H1 (cell line): ENCODE results near the gene CENPF. TPM values are rescaled to one million over a fixed set of nuclear protein-coding genes. Genes with fewer than 3 reads are reported as not detected.

Experiments
- CTCF ChIA-PET: fragments of 300-600 bp; sonication (Branson Sonifier 250); formaldehyde crosslinking; loops from one replicate; lab custom pipeline; 2021; ENCODE audit not compliant: partially characterized antibody; lab: Charles Lee
- POLR2A ChIA-PET: fragments of 300-600 bp; sonication (Branson Sonifier 250); formaldehyde crosslinking; loops from one replicate; lab custom pipeline; 2021; ENCODE audit warnings: inconsistent platforms; ENCODE audit not compliant: partially characterized antibody; lab: Charles Lee
- DNase-seq, 2 experiments: peaks; one replicate each; pipeline versions ENCODE4 v3.0.0 to v3.0.0-alpha.2; 2010 to 2022; ENCODE audit warnings: low spot score in 2 of 2, low read depth in 1 of 2, mixed read lengths in 1 of 2
- FAIRE-seq: peaks from 2 replicates; lab custom pipeline; 2011; peaks lifted over from hg19 to GRCh38; lab: Jason Lieb, UNC
- H2AFZ ChIP-seq: 2 replicates; pipeline ENCODE4 v1.8.1; 2012; ENCODE audit warnings: low read length, inconsistent platforms
- H2AK5ac ChIP-seq: 2 replicates; pipeline ENCODE4 v1.6.1; 2013; ENCODE audit warnings: low read depth, low read length
- H2BK120ac ChIP-seq: replicated peaks from 2 replicates; pipeline ENCODE3; 2013; ENCODE audit warnings: low read depth, low read length, inconsistent platforms
- H2BK12ac ChIP-seq: 2 replicates; pipeline ENCODE4 v1.6.1; 2013; ENCODE audit warnings: low read depth, low read length
- H2BK15ac ChIP-seq: 2 replicates; pipeline ENCODE4 v1.6.1; 2013; ENCODE audit warnings: low read length
- H2BK20ac ChIP-seq: 2 replicates; pipeline ENCODE4 v1.6.1; 2013; ENCODE audit warnings: low read length
- H2BK5ac ChIP-seq: 2 replicates; pipeline ENCODE4 v1.6.1; 2013; ENCODE audit warnings: low read depth, low read length
- H3K14ac ChIP-seq: 2 replicates; pipeline ENCODE4 v1.6.1; 2013; ENCODE audit warnings: inconsistent platforms; ENCODE audit not compliant: insufficient read length
- H3K18ac ChIP-seq: 2 replicates; pipeline ENCODE4 v1.6.1; 2013; ENCODE audit warnings: low read length; ENCODE audit errors: extremely low read depth
- H3K23ac ChIP-seq: 2 replicates; pipeline ENCODE4 v1.6.1; 2013; ENCODE audit warnings: inconsistent platforms; ENCODE audit not compliant: insufficient read length
- H3K23me2 ChIP-seq: 2 replicates; pipeline ENCODE4 v1.6.1; 2013; ENCODE audit warnings: low read depth, low read length
- H3K27ac ChIP-seq: 2 replicates; pipeline ENCODE4 v1.6.1; 2011; ENCODE audit warnings: low read depth, low read length, inconsistent platforms
- H3K27me3 ChIP-seq, 4 experiments: replicated peaks in 1 of 4; 1 replicate in 1 of 4; 2 replicates in 3 of 4; pipeline versions ENCODE4 v1.6.1 to v1.8.1; 2011 to 2013; ENCODE audit warnings: low read length in 3 of 4, mild to moderate bottlenecking in 3 of 4, inconsistent platforms in 2 of 4, mixed read lengths in 2 of 4, moderate library complexity in 1 of 4; ENCODE audit not compliant: control insufficient read depth in 3 of 4, insufficient read depth in 3 of 4; ENCODE audit errors: extremely low read depth in 1 of 4
- H3K36me3 ChIP-seq, 4 experiments: 2 replicates each; pipeline versions ENCODE4 v1.6.1 to v1.8.1; 2011 to 2013; ENCODE audit warnings: mild to moderate bottlenecking in 4 of 4, low read length in 3 of 4, moderate library complexity in 2 of 4, control low read depth in 1 of 4, inconsistent platforms in 1 of 4; ENCODE audit not compliant: insufficient read depth in 4 of 4, control insufficient read depth in 2 of 4
- H3K4ac ChIP-seq: replicated peaks from 2 replicates; pipeline ENCODE3; 2013; ENCODE audit warnings: low read length, low read depth, mixed read lengths, inconsistent platforms; ENCODE audit not compliant: insufficient read length
- H3K4me1 ChIP-seq, 4 experiments: replicated peaks in 1 of 4; 1 replicate in 1 of 4; 2 replicates in 3 of 4; pipeline versions ENCODE4 v1.6.1 to v1.8.1; 2011 to 2013; ENCODE audit warnings: low read length in 3 of 4, inconsistent platforms in 2 of 4, mixed read lengths in 1 of 4; ENCODE audit not compliant: insufficient read depth in 4 of 4, control insufficient read depth in 3 of 4
- H3K4me2 ChIP-seq, 2 experiments: 2 replicates each; pipeline versions ENCODE4 v1.6.1 to v1.8.1; 2011 to 2013; ENCODE audit warnings: low read depth in 2 of 2, low read length in 2 of 2, control low read depth in 1 of 2, inconsistent platforms in 1 of 2, mild to moderate bottlenecking in 1 of 2; ENCODE audit not compliant: insufficient read depth in 1 of 2
- H3K4me3 ChIP-seq, 4 experiments: fragments of 200-600, 300-600 bp in 1 of 4; sonication (generic), shearing (Covaris generic), sonication (Bioruptor Twin) in 1 of 4; 2 replicates each; pipeline versions ENCODE4 v1.5.1 to v1.8.1; 2011 to 2016; ENCODE audit warnings: low read length in 4 of 4, low read depth in 3 of 4, control low read depth in 2 of 4, inconsistent platforms in 2 of 4, mild to moderate bottlenecking in 2 of 4, mixed read lengths in 1 of 4, moderate library complexity in 1 of 4; ENCODE audit not compliant: insufficient read depth in 2 of 4; ENCODE audit errors: extremely low read depth in 1 of 4
- H3K56ac ChIP-seq: replicated peaks from 2 replicates; pipeline ENCODE3; 2013; ENCODE audit warnings: low read depth, mild to moderate bottlenecking, mixed read lengths, low read length, inconsistent platforms; ENCODE audit not compliant: insufficient read length
- H3K79me1 ChIP-seq: 2 replicates; pipeline ENCODE4 v1.6.1; 2013; ENCODE audit warnings: low read depth, low read length, control low read depth
- H3K79me2 ChIP-seq, 2 experiments: 2 replicates each; pipeline versions ENCODE4 v1.6.1 to v1.8.1; 2012 to 2013; ENCODE audit warnings: low read length in 2 of 2, mild to moderate bottlenecking in 2 of 2, inconsistent platforms in 1 of 2; ENCODE audit not compliant: insufficient read depth in 2 of 2, control insufficient read depth in 1 of 2
- H3K9ac ChIP-seq, 4 experiments: replicated peaks in 1 of 4; 1 replicate in 1 of 4; 2 replicates in 3 of 4; pipeline versions ENCODE4 v1.6.1 to v1.8.1; 2011 to 2013; ENCODE audit warnings: low read depth in 3 of 4, low read length in 3 of 4, control low read depth in 2 of 4, mild to moderate bottlenecking in 2 of 4, moderate library complexity in 2 of 4, inconsistent platforms in 1 of 4; ENCODE audit errors: extremely low read depth in 1 of 4
- H3K9me3 ChIP-seq, 2 experiments: 2 replicates each; pipeline versions ENCODE4 v1.6.1 to v1.8.1; 2012 to 2013; ENCODE audit warnings: mild to moderate bottlenecking in 2 of 2, moderate library complexity in 2 of 2, control low read depth in 1 of 2, inconsistent platforms in 1 of 2, low read depth in 1 of 2, low read length in 1 of 2, mixed read lengths in 1 of 2; ENCODE audit not compliant: insufficient read depth in 2 of 2
- H4K20me1 ChIP-seq, 2 experiments: replicated peaks in 1 of 2; 2 replicates each; pipeline versions ENCODE3 to v1.8.1; 2011 to 2013; ENCODE audit warnings: inconsistent platforms in 2 of 2, low read length in 2 of 2, mild to moderate bottlenecking in 1 of 2; ENCODE audit not compliant: insufficient read depth in 2 of 2, control insufficient read depth in 1 of 2
- H4K5ac ChIP-seq: 2 replicates; pipeline ENCODE4 v1.6.1; 2013; ENCODE audit warnings: low read length, low read depth, mixed read lengths, inconsistent platforms; ENCODE audit not compliant: insufficient read length
- H4K8ac ChIP-seq: 2 replicates; pipeline ENCODE4 v1.8.0; 2013; ENCODE audit warnings: mild to moderate bottlenecking, moderate library complexity, low read length, inconsistent platforms; ENCODE audit not compliant: insufficient read depth; ENCODE audit errors: extremely low read depth
- H4K91ac ChIP-seq: replicated peaks from 2 replicates; pipeline ENCODE3; 2013; ENCODE audit warnings: low read length, mixed read lengths, inconsistent platforms; ENCODE audit not compliant: insufficient read length
- JUND ChIP-seq: IDR thresholded peaks from 2 replicates; pipeline ENCODE4 v1.6.1; 2011; ENCODE audit warnings: mild to moderate bottlenecking, improper control_type of control experiment, low read length
- POU5F1 ChIP-seq: IDR thresholded peaks from 2 replicates; pipeline ENCODE4 v1.6.1; 2011; ENCODE audit warnings: low read depth, mild to moderate bottlenecking, low read length, moderate library complexity
- SP4 ChIP-seq: IDR thresholded peaks from 2 replicates; pipeline ENCODE4 v1.6.1; 2012; ENCODE audit warnings: low read length, inconsistent platforms
- WGBS, 2 experiments: shearing (Covaris generic) in 1 of 2; methylation state at CpG; one replicate each; pipeline versions ENCODE4 v1.1.6 to v1.1.7; 2013 to 2015; ENCODE audit warnings: low lambda C conversion rate in 2 of 2, mixed read lengths in 2 of 2, inconsistent platforms in 1 of 2, low coverage in 1 of 2, missing lambda C conversion rate in 1 of 2; ENCODE audit not compliant: insufficient replicate concordance in 2 of 2, insufficient coverage in 1 of 2, insufficient read length in 1 of 2; ENCODE audit errors: extremely low coverage in 1 of 2, missing lambda C conversion rate in 1 of 2; 5-methylcytosine and 5-hydroxymethylcytosine counted together
- polyA plus RNA-seq, 7 experiments: library from polyadenylated mRNA; depleted of rRNA in 3 of 7; stranded (reverse) in 5 of 7; unstranded in 2 of 7; fragments of >200 nt in 5 of 7; fragments of 200-250 nt in 2 of 7; gene quantifications; 1 replicate in 5 of 7; 2 replicates in 1 of 7; 4 replicates in 1 of 7; pipeline versions ENCODE4 v1.2.1 to v1.2.3, GENCODE V29; 2011 to 2013; ENCODE audit warnings: missing spikeins in 2 of 7, mixed read lengths in 2 of 7
- total RNA-seq: library from RNA; stranded (reverse); fragmentation: NEBNext Ultra II Directional; extraction: Animal tissue kit (Norgen Biotek cat#: 25700); gene quantifications from 2 replicates; pipeline ENCODE4 v1.2.1, GENCODE V29; 2021

CENPF gene
- total and polyA plus RNA-seq, 2 of the 8 experiments (the other 6 are each of a cell fraction or from before 2014, with no cell fraction given): 13.7 to 170 TPM

GRCh38 chr1:214635086-214635485 lies 32.1 kb downstream of the CENPF start:
- no peaks in the 10 kb centered on the region for H3K4me1 ChIP-seq
- H4K5ac ChIP-seq: no peak overlapping the region
- no peak overlapping the region for H2BK120ac ChIP-seq
- no peak overlapping the region for H3K4ac ChIP-seq
- no peak overlapping the region for H2AFZ ChIP-seq
- H4K91ac ChIP-seq: no peak overlapping the region
- H3K27ac ChIP-seq: no peak overlapping the region
- no peak overlapping the region for H2BK12ac ChIP-seq
- H3K4me3 ChIP-seq: no peak overlapping the region
- H3K9me3 ChIP-seq: no peaks in the 10 kb centered on the region
- TF ChIP-seq POU5F1: no peak
- no peak for TF ChIP-seq JUND
- no peak for TF ChIP-seq SP4
- 0 out of 2 replicates have a peak, but pooled peaks cover 2% of the 10 kb centered on the region for H3K79me1 ChIP-seq
- POLR2A ChIA-PET: interaction anchor here (0.6 to 1.3 kb wide), 2 partner anchors 11 to 1379 kb away, joined by 3 to 5 read pairs; no protein-coding TSS in a partner anchor
- H3K36me3 ChIP-seq: peaks cover 44 to 87% (median 82%) of the 10 kb centered on the region in 4 experiments
- WGBS, 2 experiments: 97% methylated on average over 3 of the region's 3 CpGs; no CpG with 5 or more reads in 1 of the 2 experiments
- CTCF ChIA-PET: interaction anchor here (0.7 to 5.3 kb wide), 9 partner anchors 12 to 892 kb away, joined by 3 to 41 read pairs (median 3); no protein-coding TSS in a partner anchor
- H4K20me1 ChIP-seq: peaks cover 4 to 7% of the 10 kb centered on the region in 2 experiments
- H3K4me2 ChIP-seq: no peak overlapping the region
- H3K14ac ChIP-seq: no peak overlapping the region
- no peak overlapping the region for H2BK5ac ChIP-seq
- H4K8ac ChIP-seq: no peak overlapping the region
- no peak overlapping the region for H3K18ac ChIP-seq
- no peaks in the 10 kb centered on the region for H3K27me3 ChIP-seq
- H3K23me2 ChIP-seq: no peaks in the 10 kb centered on the region
- no peak overlapping the region for H2AK5ac ChIP-seq
- no peak overlapping the region for H3K23ac ChIP-seq
- FAIRE-seq: no peak
- H2BK15ac ChIP-seq: no peak overlapping the region
- H3K9ac ChIP-seq: no peak overlapping the region
- DNase-seq: no peak
- no peaks in the 10 kb centered on the region for H3K79me2 ChIP-seq
- H2BK20ac ChIP-seq: no peak overlapping the region
- H3K56ac ChIP-seq: no peak overlapping the region
